Measurements from ENCODE around the gene DNASE1L2.

GRCh38 chr16:2235234-2235651 is 1.0 kb upstream of the DNASE1L2 start:
- TF ChIP-seq, protein P1, sequence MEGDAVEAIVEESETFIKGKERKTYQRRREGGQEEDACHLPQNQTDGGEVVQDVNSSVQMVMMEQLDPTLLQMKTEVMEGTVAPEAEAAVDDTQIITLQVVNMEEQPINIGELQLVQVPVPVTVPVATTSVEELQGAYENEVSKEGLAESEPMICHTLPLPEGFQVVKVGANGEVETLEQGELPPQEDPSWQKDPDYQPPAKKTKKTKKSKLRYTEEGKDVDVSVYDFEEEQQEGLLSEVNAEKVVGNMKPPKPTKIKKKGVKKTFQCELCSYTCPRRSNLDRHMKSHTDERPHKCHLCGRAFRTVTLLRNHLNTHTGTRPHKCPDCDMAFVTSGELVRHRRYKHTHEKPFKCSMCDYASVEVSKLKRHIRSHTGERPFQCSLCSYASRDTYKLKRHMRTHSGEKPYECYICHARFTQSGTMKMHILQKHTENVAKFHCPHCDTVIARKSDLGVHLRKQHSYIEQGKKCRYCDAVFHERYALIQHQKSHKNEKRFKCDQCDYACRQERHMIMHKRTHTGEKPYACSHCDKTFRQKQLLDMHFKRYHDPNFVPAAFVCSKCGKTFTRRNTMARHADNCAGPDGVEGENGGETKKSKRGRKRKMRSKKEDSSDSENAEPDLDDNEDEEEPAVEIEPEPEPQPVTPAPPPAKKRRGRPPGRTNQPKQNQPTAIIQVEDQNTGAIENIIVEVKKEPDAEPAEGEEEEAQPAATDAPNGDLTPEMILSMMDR (conservative IDR thresholded peaks at IDR 0.05), result no peak
- no peak for TF ChIP-seq ZFX (IDR thresholded peaks at IDR 0.05)

Measured in C4-2B (cell line).